Common myeloid progenitor, CD34-positive (primary cell): ENCODE data around the gene ZNF536.
"Not testable (repeated sequence)": the region's sequence is repeated elsewhere in the genome, so short reads cannot be mapped to it uniquely, and the experiment has no call there.

Source experiments
- CTCF ChIA-PET: fragments of 350-600 bp; sonication (Branson Sonifier 250); formaldehyde crosslinking; loops from one replicate; lab custom pipeline; 2021; ENCODE audit warnings: antibody characterized with exemption; lab: Charles Lee
- POLR2A ChIA-PET: fragments of 350-600 bp; sonication (Branson Sonifier 250); formaldehyde crosslinking; loops from one replicate; lab custom pipeline; 2021; ENCODE audit warnings: antibody characterized with exemption; lab: Charles Lee
- DNase-seq, 3 donors: peaks; one replicate each; pipeline versions ENCODE4 v3.0.0 to v3.0.0-alpha.2; 2013
- H3K27ac ChIP-seq, 2 experiments: 1 replicate in 1 of 2; 2 replicates in 1 of 2; pipeline ENCODE4 v1.7.0; 2013; ENCODE audit warnings: inconsistent platforms in 2 of 2, low read length in 2 of 2, mild to moderate bottlenecking in 2 of 2, low read depth in 1 of 2, moderate library complexity in 1 of 2; ENCODE audit not compliant: severe bottlenecking in 2 of 2, insufficient read depth in 1 of 2, poor library complexity in 1 of 2
- H3K27me3 ChIP-seq, 5 experiments: replicated peaks in 2 of 5; 1 replicate in 3 of 5; 2 replicates in 2 of 5; pipeline versions ENCODE4 v1.6.1 to v1.7.0; 2013; ENCODE audit warnings: low read length in 4 of 5, mild to moderate bottlenecking in 2 of 5, moderate library complexity in 2 of 5, inconsistent platforms in 1 of 5; ENCODE audit not compliant: insufficient read depth in 5 of 5, control insufficient read depth in 4 of 5
- H3K36me3 ChIP-seq, 4 experiments: 1 replicate in 2 of 4; 2 replicates in 2 of 4; pipeline versions ENCODE4 v1.6.1 to v1.7.0; 2013; ENCODE audit warnings: low read length in 3 of 4, control low read depth in 1 of 4, mild to moderate bottlenecking in 1 of 4; ENCODE audit not compliant: control insufficient read depth in 4 of 4, insufficient read depth in 4 of 4
- H3K4me1 ChIP-seq, 4 experiments: 1 replicate in 3 of 4; 2 replicates in 1 of 4; pipeline versions ENCODE4 v1.6.1 to v1.7.1; 2013; ENCODE audit warnings: low read length in 3 of 4, mild to moderate bottlenecking in 3 of 4, control low read depth in 1 of 4, inconsistent platforms in 1 of 4, moderate library complexity in 1 of 4; ENCODE audit not compliant: control insufficient read depth in 4 of 4, insufficient read depth in 4 of 4; ENCODE audit errors: control extremely low read depth in 1 of 4
- H3K4me3 ChIP-seq, 7 experiments: 1 replicate in 4 of 7; 2 replicates in 3 of 7; pipeline versions ENCODE4 v1.5.1 to v1.7.0; 2013; ENCODE audit warnings: mild to moderate bottlenecking in 7 of 7, low read length in 6 of 7, moderate library complexity in 6 of 7, inconsistent platforms in 2 of 7, low read depth in 2 of 7, control low read depth in 1 of 7; ENCODE audit not compliant: insufficient read depth in 4 of 7, control insufficient read depth in 1 of 7; ENCODE audit errors: extremely low read depth in 1 of 7
- H3K9me3 ChIP-seq, 5 experiments: 1 replicate in 4 of 5; 2 replicates in 1 of 5; pipeline versions ENCODE4 v1.6.1 to v1.7.1; 2013; ENCODE audit warnings: low read length in 4 of 5, mild to moderate bottlenecking in 2 of 5, inconsistent platforms in 1 of 5, low read depth in 1 of 5, moderate library complexity in 1 of 5; ENCODE audit not compliant: control insufficient read depth in 4 of 5, insufficient read depth in 2 of 5; ENCODE audit errors: control extremely low read depth in 1 of 5
- WGBS: methylation state at CpG from one replicate; pipeline ENCODE4 v1.1.5; 2013; ENCODE audit not compliant: insufficient coverage; 5-methylcytosine and 5-hydroxymethylcytosine counted together

The ZNF536 gene

DNA sequence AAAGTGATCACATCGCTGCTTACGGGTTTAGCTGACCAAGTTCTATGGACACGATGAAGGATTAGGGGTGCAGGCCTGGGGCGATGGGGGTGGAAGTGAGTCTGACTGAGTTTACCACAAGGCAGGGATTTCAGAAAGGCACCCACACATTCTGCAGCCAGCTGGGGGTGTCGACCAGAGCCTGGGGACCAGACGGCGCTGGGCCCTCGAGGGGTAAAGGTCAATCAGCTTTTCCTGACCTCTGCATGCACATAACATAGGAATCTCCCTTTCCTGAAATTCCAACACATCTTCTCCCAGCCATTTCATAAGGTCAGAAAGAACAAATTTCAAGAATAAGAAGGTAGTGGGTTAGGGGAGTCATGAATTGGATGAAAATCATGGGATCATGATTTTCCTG is 92.0 kb downstream of the ZNF536 start:
- WGBS, result 100% methylated on average over 5 of the region's 8 CpGs
- Histone ChIP-seq H3K36me3 (no peaks in the 10 kb centered on the region), H3K27me3 (no peaks in the 10 kb centered on the region), H3K4me1 (no peaks in the 10 kb centered on the region), H3K9me3 (peaks cover 0 to 3% (median 0%) of the 10 kb centered on the region in 5 experiments), H3K4me3 (no peak overlapping the region), H3K27ac (no peak overlapping the region)
- no peak for DNase-seq
- ChIA-PET POLR2A (no interaction called here), CTCF (no interaction called here)

DNA sequence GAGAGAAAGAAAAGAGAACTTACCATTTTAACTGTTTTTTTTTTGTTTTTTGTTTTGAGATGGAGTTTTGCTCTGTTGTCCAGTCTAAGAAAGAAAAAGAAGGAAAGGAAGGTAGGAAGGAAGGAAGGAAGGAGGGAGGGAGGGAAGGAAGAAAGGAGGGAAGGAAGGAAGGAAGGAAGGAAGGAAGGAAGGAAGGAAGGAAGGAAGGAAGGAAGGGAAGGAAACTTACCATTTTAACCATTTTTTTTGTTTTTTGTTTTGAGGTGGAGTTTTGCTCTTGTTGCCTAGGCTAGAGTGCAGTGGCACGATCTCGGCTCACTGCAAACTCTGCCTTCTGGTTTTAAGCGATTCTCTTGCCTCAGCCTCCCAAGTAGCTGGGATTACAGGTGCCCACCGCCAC is 94.4 kb downstream of the ZNF536 start:
- CTCF ChIA-PET, DNase-seq, H3K27me3 ChIP-seq, H3K27ac ChIP-seq, H3K9me3 ChIP-seq, H3K36me3 ChIP-seq, H3K4me1 ChIP-seq, H3K4me3 ChIP-seq, POLR2A ChIA-PET: not testable (repeated sequence)
- 94% methylated on average over 3 of the region's 4 CpGs for WGBS

DNA sequence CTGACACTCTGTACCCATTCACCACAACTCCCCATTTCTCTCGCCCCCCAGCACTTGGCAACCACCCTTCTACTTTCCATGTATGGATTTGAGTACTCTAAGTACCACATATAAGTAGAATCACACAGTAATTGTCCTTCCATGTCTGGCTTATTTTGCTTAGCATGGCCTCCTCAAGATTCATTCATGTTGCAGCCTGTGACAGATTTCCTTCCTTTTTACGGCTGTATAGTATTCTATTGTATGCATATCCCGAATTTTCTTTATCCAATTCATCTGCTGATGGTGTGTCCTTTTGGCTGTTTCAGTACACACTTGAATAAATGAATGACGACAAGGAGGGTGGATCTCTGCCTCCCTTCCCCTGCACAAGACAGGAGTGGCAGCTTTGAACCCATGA is 95.1 kb downstream of the ZNF536 start:
- ChIA-PET CTCF (no interaction called here), POLR2A (no interaction called here)
- no peaks in the 10 kb centered on the region for H3K27me3 ChIP-seq
- no peak overlapping the region for H3K27ac ChIP-seq
- no peak overlapping the region for H3K4me3 ChIP-seq
- 100% methylated on average over 1 of the region's 4 CpGs for WGBS
- no peaks in the 10 kb centered on the region for H3K9me3 ChIP-seq
- no peaks in the 10 kb centered on the region for H3K4me1 ChIP-seq
- no peaks in the 10 kb centered on the region for H3K36me3 ChIP-seq
- DNase-seq, result no peak

DNA sequence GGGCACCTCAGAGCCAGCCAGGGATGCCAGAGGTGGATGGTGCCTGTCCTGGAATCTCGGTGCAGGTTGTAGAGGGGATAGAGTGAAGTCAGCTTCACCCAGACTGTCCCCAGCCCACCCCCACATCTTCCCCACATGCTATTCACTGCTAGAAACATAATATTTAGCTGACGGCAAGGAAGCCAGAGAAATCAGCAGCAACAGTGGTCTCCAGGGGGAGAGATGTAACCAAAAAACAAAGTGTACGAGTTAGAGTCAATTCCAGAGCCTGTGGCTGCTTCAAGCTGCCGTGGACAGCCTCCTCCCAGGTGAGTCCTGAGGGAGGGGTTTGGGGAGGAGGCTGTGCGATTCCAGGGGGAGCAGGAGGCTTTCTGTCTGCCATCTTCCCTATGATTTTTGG is 97.6 kb downstream of the ZNF536 start:
- Histone ChIP-seq H3K27me3 (no peaks in the 10 kb centered on the region), H3K27ac (no peak overlapping the region), H3K4me3 (no peak overlapping the region), H3K36me3 (no peaks in the 10 kb centered on the region), H3K9me3 (peaks cover 0 to 4% (median 0%) of the 10 kb centered on the region in 5 experiments), H3K4me1 (no peaks in the 10 kb centered on the region)
- WGBS, result 80% methylated on average over 4 of the region's 5 CpGs
- ChIA-PET POLR2A (interaction anchor here (0.7 kb wide), 1 partner anchor 8 kb away, joined by 4 read pairs; no protein-coding TSS in a partner anchor), CTCF (no interaction called here)
- DNase-seq, result no peak

DNA sequence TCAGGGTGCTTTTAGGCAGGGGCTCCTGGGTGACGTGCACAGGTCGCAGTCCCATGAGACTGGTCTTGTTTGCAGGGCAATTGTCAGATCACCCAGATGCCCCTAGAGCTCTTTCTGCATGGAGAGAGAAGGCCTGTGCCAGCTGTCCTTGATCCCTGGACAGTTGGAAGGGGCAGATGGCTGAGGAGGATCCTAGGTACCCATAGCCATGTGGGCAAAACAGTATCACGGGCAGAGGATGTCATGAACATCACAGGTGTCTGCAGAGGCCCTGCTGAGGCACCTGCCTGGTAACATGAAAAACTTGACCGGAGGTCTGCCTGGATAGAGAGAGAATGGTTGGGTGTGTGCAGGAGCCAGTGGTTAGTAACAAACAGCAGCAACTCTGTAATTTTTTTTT is 99.3 kb downstream of the ZNF536 start:
- H3K9me3 ChIP-seq, result peaks cover 0 to 4% (median 0%) of the 10 kb centered on the region in 5 experiments
- 100% methylated on average over 4 of the region's 4 CpGs for WGBS

DNA sequence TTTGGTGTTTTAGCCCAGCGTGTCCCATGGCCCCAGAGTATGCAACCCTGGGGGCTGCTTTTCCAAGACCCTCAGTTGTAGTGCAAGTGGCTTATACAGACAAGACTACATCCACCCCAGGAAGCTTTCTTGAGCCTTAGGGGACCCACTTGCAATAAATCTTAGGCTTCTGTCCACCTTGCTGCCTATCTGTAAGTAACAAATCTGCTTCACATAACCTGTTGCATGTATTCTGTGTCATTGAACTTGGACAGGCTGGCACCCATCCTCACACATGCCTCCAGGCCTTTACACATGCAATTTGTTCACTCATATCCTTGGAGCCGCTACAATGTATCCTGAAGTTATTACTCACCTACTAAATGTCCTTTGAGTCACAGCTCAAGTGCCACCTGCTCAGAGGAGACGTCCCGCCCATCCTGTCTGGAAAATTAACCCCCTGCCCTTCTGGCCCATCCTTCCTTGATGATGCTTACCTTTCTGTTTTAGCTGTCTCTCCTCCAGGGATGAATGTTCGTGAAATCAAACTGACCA is 101.2 kb downstream of the ZNF536 start:
- Histone ChIP-seq H3K4me1 (no peaks in the 10 kb centered on the region), H3K9me3 (peaks cover 0 to 4% (median 0%) of the 10 kb centered on the region in 5 experiments), H3K36me3 (no peaks in the 10 kb centered on the region), H3K4me3 (no peak overlapping the region), H3K27me3 (no peaks in the 10 kb centered on the region), H3K27ac (no peak overlapping the region)
- 100% methylated on average over 4 of the region's 5 CpGs for WGBS
- ChIA-PET CTCF (no interaction called here), POLR2A (no interaction called here)
- DNase-seq, result no peak

More for the DNA sequence above, 99.3 kb downstream of the ZNF536 start:
- Histone ChIP-seq H3K27ac (no peak overlapping the region), H3K4me1 (no peaks in the 10 kb centered on the region), H3K4me3 (no peak overlapping the region), H3K27me3 (no peaks in the 10 kb centered on the region), H3K36me3 (no peaks in the 10 kb centered on the region)
- no peak for DNase-seq
- ChIA-PET POLR2A (no interaction called here), CTCF (no interaction called here)

DNA sequence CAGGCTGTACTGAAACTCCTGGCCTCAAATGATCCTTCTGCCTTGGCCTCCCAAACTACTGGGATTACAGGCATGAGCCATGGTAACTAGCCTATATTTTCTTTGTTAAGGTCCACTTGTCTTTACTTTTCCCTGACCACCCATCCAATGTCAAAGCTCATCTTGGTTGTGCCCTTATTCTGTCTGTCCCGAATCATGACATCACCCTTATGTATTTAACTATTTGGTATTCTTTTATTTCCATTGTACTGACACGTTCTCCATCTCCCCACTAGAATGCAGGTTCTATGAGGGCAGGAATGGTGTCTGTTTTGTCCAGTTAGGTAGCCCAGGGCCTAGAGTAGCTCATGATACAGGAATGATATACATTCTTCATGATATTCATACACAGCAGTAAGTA is 104.8 kb downstream of the ZNF536 start:
- no peak overlapping the region for H3K27ac ChIP-seq
- peaks cover 0 to 4% (median 0%) of the 10 kb centered on the region in 5 experiments for H3K9me3 ChIP-seq
- peaks cover 0 to 7% (median 3%) of the 10 kb centered on the region in 5 experiments for H3K27me3 ChIP-seq
- H3K36me3 ChIP-seq, result no peaks in the 10 kb centered on the region
- H3K4me1 ChIP-seq, result peaks cover 0 to 2% (median 0%) of the 10 kb centered on the region in 4 experiments
- H3K4me3 ChIP-seq, result no peak overlapping the region
- ChIA-PET CTCF (no interaction called here), POLR2A (no interaction called here)
- no peak for DNase-seq
- no CpG with 5 or more reads among the region's 2 CpGs for WGBS
